Measurements from ENCODE around the gene HSFX3. TPM values are rescaled to one million over a fixed set of nuclear protein-coding genes. Genes with fewer than 3 reads are reported as not detected.
A peak's percentile ranks its signal among the peaks of the same experiment; 100 is the strongest.
"Not testable (repeated sequence)": the region's sequence is repeated elsewhere in the genome, so short reads cannot be mapped to it uniquely, and the experiment has no call there.

Gene HSFX3, protein sequence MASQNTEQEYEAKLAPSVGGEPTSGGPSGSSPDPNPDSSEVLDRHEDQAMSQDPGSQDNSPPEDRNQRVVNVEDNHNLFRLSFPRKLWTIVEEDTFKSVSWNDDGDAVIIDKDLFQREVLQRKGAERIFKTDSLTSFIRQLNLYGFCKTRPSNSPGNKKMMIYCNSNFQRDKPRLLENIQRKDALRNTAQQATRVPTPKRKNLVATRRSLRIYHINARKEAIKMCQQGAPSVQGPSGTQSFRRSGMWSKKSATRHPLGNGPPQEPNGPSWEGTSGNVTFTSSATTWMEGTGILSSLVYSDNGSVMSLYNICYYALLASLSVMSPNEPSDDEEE
- not detected in 2 replicates for total RNA-seq (2021)
- not detected for Bru-seq, nascent RNA
- not detected for BruChase-seq, experiment 1, labeled RNA remaining after a 2-hour chase
- BruChase-seq, experiment 2, labeled RNA remaining after a 6-hour chase = not detected
- long read RNA-seq = 0 reads

DNA sequence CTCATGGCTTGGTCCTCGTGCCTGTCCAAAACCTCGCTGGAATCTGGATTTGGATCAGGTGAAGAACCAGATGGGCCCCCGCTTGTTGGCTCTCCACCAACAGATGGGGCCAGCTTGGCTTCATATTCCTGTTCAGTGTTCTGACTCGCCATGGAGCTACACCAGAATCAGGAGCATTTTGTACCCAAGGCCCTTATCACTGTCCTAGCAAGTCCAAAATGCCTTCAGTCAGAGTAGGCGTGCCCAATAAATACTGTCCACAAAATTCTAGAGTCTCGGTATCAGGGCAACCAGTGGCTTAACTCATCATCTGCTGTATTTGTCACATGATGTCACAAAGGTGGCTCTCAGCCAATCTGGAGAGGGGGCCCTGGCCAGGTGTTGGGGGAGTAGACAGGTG, at the start of gene HSFX3:
HSFX3 (minus strand) TSS at position 224 of the 400 bp plus-strand sequence; CDS start at position 152, 72 bp downstream.
- H3K36me3 ChIP-seq (ENCODE audit: low read depth); BruUV-seq (replicated peaks); DNase-seq; CTCF ChIA-PET; H3K27ac ChIP-seq; H2AFZ ChIP-seq; H3K9me3 ChIP-seq (ENCODE audit: insufficient read depth, low read depth); H3K4me3 ChIP-seq; POLR2A ChIA-PET (ENCODE audit: unreplicated experiment); H3K9me2 ChIP-seq (ENCODE audit: insufficient read depth); H4K20me1 ChIP-seq (ENCODE audit: insufficient read depth); H3K27me3 ChIP-seq (ENCODE audit: insufficient read depth, low read depth); H3K4me1 ChIP-seq (replicated peaks; ENCODE audit: insufficient read depth); H3F3A ChIP-seq (ENCODE audit: insufficient read depth, low read depth); H3K79me2 ChIP-seq (ENCODE audit: low read depth); H3K4me2 ChIP-seq: not testable (repeated sequence)
- intact Hi-C loops (cut with micrococcal nuclease; ENCODE audit: unreplicated experiment) = loop anchor here (10.0 kb wide), 2 partner anchors 1015 to 1145 kb away; partner anchors contain the start of genes MTM1 and MTMR1

DNA sequence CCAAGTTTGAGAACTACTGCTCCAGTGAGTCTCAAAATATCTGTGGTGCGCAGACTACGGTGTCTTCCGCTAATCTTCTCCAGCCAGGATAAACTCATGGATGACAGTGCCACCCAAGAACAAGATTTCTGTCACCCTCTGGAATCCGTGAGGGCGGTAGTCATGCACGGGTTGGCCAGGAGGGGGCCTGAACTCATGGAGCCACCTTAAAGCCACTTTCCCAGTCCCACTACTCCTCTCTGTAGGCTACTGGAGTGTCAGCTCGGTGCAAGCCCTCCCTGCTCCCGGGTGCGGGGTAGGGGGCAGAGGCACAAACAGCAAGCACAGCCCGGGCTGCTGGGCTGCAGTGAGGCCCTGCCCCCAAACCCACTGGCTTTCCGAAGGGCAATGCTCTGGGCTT, 48.9 kb upstream of the HSFX3 start:
- H3F3A ChIP-seq (ENCODE audit: insufficient read depth, low read depth); H3K36me3 ChIP-seq (ENCODE audit: low read depth); H3K27me3 ChIP-seq (ENCODE audit: insufficient read depth, low read depth); H3K4me3 ChIP-seq; POLR2A ChIA-PET (ENCODE audit: unreplicated experiment); H4K20me1 ChIP-seq (ENCODE audit: insufficient read depth); H3K27ac ChIP-seq; H2AFZ ChIP-seq; CTCF ChIA-PET; BruUV-seq (replicated peaks); H3K4me1 ChIP-seq (replicated peaks; ENCODE audit: insufficient read depth); DNase-seq; H3K9me2 ChIP-seq (ENCODE audit: insufficient read depth); H3K79me2 ChIP-seq (ENCODE audit: low read depth); intact Hi-C loops (cut with micrococcal nuclease; ENCODE audit: unreplicated experiment); H3K4me2 ChIP-seq; H3K9me3 ChIP-seq (ENCODE audit: insufficient read depth, low read depth): not testable (repeated sequence)
- TF ChIP-seq, protein P1, sequence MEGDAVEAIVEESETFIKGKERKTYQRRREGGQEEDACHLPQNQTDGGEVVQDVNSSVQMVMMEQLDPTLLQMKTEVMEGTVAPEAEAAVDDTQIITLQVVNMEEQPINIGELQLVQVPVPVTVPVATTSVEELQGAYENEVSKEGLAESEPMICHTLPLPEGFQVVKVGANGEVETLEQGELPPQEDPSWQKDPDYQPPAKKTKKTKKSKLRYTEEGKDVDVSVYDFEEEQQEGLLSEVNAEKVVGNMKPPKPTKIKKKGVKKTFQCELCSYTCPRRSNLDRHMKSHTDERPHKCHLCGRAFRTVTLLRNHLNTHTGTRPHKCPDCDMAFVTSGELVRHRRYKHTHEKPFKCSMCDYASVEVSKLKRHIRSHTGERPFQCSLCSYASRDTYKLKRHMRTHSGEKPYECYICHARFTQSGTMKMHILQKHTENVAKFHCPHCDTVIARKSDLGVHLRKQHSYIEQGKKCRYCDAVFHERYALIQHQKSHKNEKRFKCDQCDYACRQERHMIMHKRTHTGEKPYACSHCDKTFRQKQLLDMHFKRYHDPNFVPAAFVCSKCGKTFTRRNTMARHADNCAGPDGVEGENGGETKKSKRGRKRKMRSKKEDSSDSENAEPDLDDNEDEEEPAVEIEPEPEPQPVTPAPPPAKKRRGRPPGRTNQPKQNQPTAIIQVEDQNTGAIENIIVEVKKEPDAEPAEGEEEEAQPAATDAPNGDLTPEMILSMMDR (conservative IDR thresholded peaks at IDR 0.05) = 0 out of 2 replicates have a peak, but pooled peaks have one; percentile 19

DNA sequence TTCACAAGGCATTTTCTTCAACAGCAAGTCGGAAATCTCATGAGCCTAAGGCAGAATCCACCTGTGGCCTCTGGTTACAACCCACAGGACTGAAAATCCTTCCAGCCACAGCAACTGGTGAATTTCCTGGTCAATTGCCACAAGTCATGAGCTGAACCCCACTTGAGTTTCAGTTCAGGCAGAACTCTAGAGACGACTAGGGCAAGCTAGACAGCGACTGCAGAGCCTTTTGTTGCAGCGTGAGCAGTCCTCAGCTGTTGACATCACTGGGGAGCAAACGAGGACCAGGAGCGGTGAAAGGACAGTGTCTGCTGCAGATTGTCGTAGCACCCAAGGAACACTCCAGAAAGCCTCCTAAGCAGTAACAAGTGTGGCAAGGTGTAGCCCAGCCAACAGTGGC, 46.2 kb upstream of the HSFX3 start:
- H3K9me2 ChIP-seq (ENCODE audit: insufficient read depth); H3K27ac ChIP-seq; H3K4me1 ChIP-seq (replicated peaks; ENCODE audit: insufficient read depth); H2AFZ ChIP-seq; CTCF ChIA-PET; H3K4me2 ChIP-seq; H3K27me3 ChIP-seq (ENCODE audit: insufficient read depth, low read depth); POLR2A ChIA-PET (ENCODE audit: unreplicated experiment); BruUV-seq (replicated peaks); H3K9me3 ChIP-seq (ENCODE audit: insufficient read depth, low read depth); H4K20me1 ChIP-seq (ENCODE audit: insufficient read depth); DNase-seq; H3K79me2 ChIP-seq (ENCODE audit: low read depth); H3K36me3 ChIP-seq (ENCODE audit: low read depth); H3K4me3 ChIP-seq; H3F3A ChIP-seq (ENCODE audit: insufficient read depth, low read depth); intact Hi-C loops (cut with micrococcal nuclease; ENCODE audit: unreplicated experiment): not testable (repeated sequence)

DNA sequence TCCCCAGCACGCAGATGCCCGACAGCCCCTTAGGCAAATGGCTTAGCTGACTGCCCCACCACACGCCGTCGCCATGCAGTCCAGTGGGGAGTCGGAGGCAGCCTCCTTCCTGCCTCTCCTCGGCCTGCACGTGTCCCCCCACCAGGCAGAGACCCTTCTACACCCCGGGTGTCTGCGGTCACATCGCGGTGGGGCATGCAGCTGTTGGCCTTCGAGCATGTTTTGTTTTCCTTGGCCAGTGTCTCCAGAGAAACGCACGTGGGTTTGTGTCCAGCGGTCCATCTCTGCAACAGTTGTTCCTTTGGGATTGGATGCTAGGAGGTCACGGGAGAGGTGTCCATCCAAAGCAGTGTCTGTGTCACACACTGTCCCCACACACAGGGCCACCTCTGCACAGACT, 45.5 kb upstream of the HSFX3 start, which contains the start of gene HSFX2:
HSFX2 (minus strand) TSS at position 101 of the 400 bp plus-strand sequence. CDS start 614 bp downstream, outside the sequence.
- H3K27ac ChIP-seq; H2AFZ ChIP-seq; H3K4me1 ChIP-seq (replicated peaks; ENCODE audit: insufficient read depth); H3K36me3 ChIP-seq (ENCODE audit: low read depth); H3K79me2 ChIP-seq (ENCODE audit: low read depth); H3K4me2 ChIP-seq; intact Hi-C loops (cut with micrococcal nuclease; ENCODE audit: unreplicated experiment); H4K20me1 ChIP-seq (ENCODE audit: insufficient read depth); H3K4me3 ChIP-seq; H3F3A ChIP-seq (ENCODE audit: insufficient read depth, low read depth); CTCF ChIA-PET; H3K9me3 ChIP-seq (ENCODE audit: insufficient read depth, low read depth); H3K27me3 ChIP-seq (ENCODE audit: insufficient read depth, low read depth); BruUV-seq (replicated peaks); DNase-seq; POLR2A ChIA-PET (ENCODE audit: unreplicated experiment); H3K9me2 ChIP-seq (ENCODE audit: insufficient read depth): not testable (repeated sequence)

DNA sequence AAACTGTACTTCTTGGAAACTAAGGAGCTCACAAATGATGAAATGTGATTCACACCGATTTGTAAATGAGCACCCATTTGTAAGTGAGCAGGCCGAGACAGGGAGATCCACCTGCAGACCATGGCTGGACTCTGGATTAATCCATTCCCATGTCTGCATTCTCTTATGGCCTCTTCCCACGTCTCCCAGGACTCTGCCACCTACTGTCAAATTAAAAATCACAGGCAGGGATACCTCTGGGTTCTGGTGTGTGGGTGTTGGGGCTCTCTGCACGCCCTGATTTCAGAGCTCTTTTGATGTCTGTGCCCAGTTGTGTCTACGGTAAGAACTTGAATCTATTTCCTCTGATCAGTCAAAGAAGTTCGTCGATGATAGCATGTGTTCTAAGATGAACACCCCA, 41.3 kb upstream of the HSFX3 start:
- H3K4me1 ChIP-seq (replicated peaks; ENCODE audit: insufficient read depth); H3K36me3 ChIP-seq (ENCODE audit: low read depth); H2AFZ ChIP-seq; H3K4me3 ChIP-seq; H3K27me3 ChIP-seq (ENCODE audit: insufficient read depth, low read depth); H3K4me2 ChIP-seq; intact Hi-C loops (cut with micrococcal nuclease; ENCODE audit: unreplicated experiment); H3F3A ChIP-seq (ENCODE audit: insufficient read depth, low read depth); POLR2A ChIA-PET (ENCODE audit: unreplicated experiment); H3K27ac ChIP-seq; BruUV-seq (replicated peaks); DNase-seq; H3K79me2 ChIP-seq (ENCODE audit: low read depth); CTCF ChIA-PET; H3K9me2 ChIP-seq (ENCODE audit: insufficient read depth); H3K9me3 ChIP-seq (ENCODE audit: insufficient read depth, low read depth); H4K20me1 ChIP-seq (ENCODE audit: insufficient read depth): not testable (repeated sequence)

DNA sequence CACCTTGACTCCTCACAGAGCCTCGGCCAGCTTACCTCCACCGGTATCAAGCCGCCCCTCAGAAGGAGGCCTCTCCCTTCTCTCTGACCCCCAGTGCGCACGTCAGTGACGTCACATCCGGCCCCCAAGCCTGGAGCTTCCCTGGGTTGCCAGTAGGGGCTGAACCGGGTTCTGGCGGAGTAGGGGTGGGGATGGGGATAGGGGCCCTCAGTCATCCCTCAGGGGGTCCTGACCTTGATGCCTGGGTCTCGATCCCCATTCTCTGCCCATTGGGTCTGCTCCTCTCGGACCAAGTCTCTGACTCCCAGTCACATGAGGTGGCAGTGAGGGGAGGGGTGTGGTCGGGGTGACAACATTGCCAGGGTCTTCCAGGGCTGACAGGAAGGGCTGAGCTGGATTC, 37.6 kb upstream of the HSFX3 start, which contains the start of gene MAGEA9B:
MAGEA9B (minus strand) TSS at position 101 of the 400 bp plus-strand sequence. CDS start 4,280 bp downstream, outside the sequence.
- H3K4me1 ChIP-seq (replicated peaks; ENCODE audit: insufficient read depth); BruUV-seq (replicated peaks); H3K4me3 ChIP-seq; H3K9me2 ChIP-seq (ENCODE audit: insufficient read depth); H2AFZ ChIP-seq; H3F3A ChIP-seq (ENCODE audit: insufficient read depth, low read depth); H3K79me2 ChIP-seq (ENCODE audit: low read depth); H3K27ac ChIP-seq; H3K36me3 ChIP-seq (ENCODE audit: low read depth); POLR2A ChIA-PET (ENCODE audit: unreplicated experiment); H3K27me3 ChIP-seq (ENCODE audit: insufficient read depth, low read depth); CTCF ChIA-PET; H4K20me1 ChIP-seq (ENCODE audit: insufficient read depth); intact Hi-C loops (cut with micrococcal nuclease; ENCODE audit: unreplicated experiment); H3K4me2 ChIP-seq; DNase-seq; H3K9me3 ChIP-seq (ENCODE audit: insufficient read depth, low read depth): not testable (repeated sequence)

All from PC-9 (cell line).